Activated CD8-positive, alpha-beta T cell treated with anti-CD3 and anti-CD28 coated beads for 36 hours (primary cell): ENCODE results near the gene CTNNA2. TPM values are rescaled to one million over a fixed set of nuclear protein-coding genes. Genes with fewer than 3 reads are reported as not detected.

Source experiments
- ATAC-seq: fragments of 200-7000 bp; cut with Tn5 transposase; one replicate; pipeline ENCODE4 v1.10.0; 2021; ENCODE audit warnings: mild to moderate bottlenecking, moderate library complexity
- CTCF ChIA-PET: fragments of 350-600 bp; sonication (Branson Sonifier 250); formaldehyde crosslinking; loops from one replicate; lab custom pipeline; 2021; ENCODE audit warnings: antibody characterized with exemption; lab: Charles Lee
- POLR2A ChIA-PET: fragments of 350-600 bp; sonication (Branson Sonifier 250); formaldehyde crosslinking; loops from one replicate; lab custom pipeline; 2021; ENCODE audit warnings: antibody characterized with exemption; lab: Charles Lee
- DNase-seq: peaks from one replicate; pipeline ENCODE4 v3.0.0-alpha.2; 2020
- H3K27ac Mint-ChIP-seq: one replicate; pipeline ENCODE4 v1.8.0; 2021; ENCODE audit warnings: mild to moderate bottlenecking, mixed read lengths
- H3K27me3 Mint-ChIP-seq: one replicate; pipeline ENCODE4 v1.8.0; 2021; ENCODE audit warnings: mixed read lengths
- H3K36me3 Mint-ChIP-seq: one replicate; pipeline ENCODE4 v1.8.0; 2021; ENCODE audit warnings: low read depth, mixed read lengths
- H3K4me1 Mint-ChIP-seq: one replicate; pipeline ENCODE4 v1.8.0; 2021; ENCODE audit warnings: low read depth, mixed read lengths
- H3K4me3 Mint-ChIP-seq: one replicate; pipeline ENCODE4 v1.8.0; 2021; ENCODE audit warnings: mild to moderate bottlenecking, moderate library complexity, mixed read lengths
- H3K9me3 Mint-ChIP-seq: one replicate; pipeline ENCODE4 v1.8.0; 2021; ENCODE audit warnings: mixed read lengths
- CTCF ChIP-seq: fragments of 200-600 bp; IDR thresholded peaks from one replicate; pipeline ENCODE4 v1.8.0; 2022; ENCODE audit warnings: antibody characterized with exemption, mild to moderate bottlenecking
- intact Hi-C: fragments of 100-400 bp; cut with micrococcal nuclease; formaldehyde crosslinking; loops from one replicate; pipeline ENCODE4 v1.10.0; 2022
- total RNA-seq, 2 experiments: library from RNA; stranded (reverse); gene quantifications; one replicate each; pipeline ENCODE4 v1.2.3, GENCODE V29; 2021

The CTNNA2 gene
- total RNA-seq, 2 experiments from 2014 or later, result not detected

- TF ChIP-seq CTCF, result no peak
- Mint-ChIP-seq H3K4me1 (no peaks in the 10 kb centered on the region), H3K27ac (no peak overlapping the region), H3K4me3 (no peak overlapping the region), H3K9me3 (no peaks in the 10 kb centered on the region), H3K36me3 (no peaks in the 10 kb centered on the region), H3K27me3 (no peaks in the 10 kb centered on the region)
- ChIA-PET CTCF (no interaction called here), POLR2A (no interaction called here)
- intact Hi-C loops, result no loop called here
- DNase-seq (no peak), ATAC-seq (no peak)
Observed at GRCh38 chr2:79947751-79948150, 434.9 kb downstream of the CTNNA2 start.

- CTCF ChIA-PET, result no interaction called here
- Mint-ChIP-seq H3K27ac (no peak overlapping the region), H3K4me3 (no peak overlapping the region), H3K9me3 (no peaks in the 10 kb centered on the region), H3K36me3 (no peaks in the 10 kb centered on the region), H3K4me1 (no peaks in the 10 kb centered on the region), H3K27me3 (no peaks in the 10 kb centered on the region)
- DNase-seq (no peak), ATAC-seq (no peak)
- POLR2A ChIA-PET, result no interaction called here
- intact Hi-C loops, result no loop called here
- TF ChIP-seq CTCF, result no peak
Observed at GRCh38 chr2:79950526-79950925, 437.7 kb downstream of the CTNNA2 start.

- Mint-ChIP-seq H3K27ac (no peak overlapping the region), H3K9me3 (no peaks in the 10 kb centered on the region), H3K36me3 (no peaks in the 10 kb centered on the region), H3K4me1 (no peaks in the 10 kb centered on the region), H3K4me3 (no peak overlapping the region), H3K27me3 (no peaks in the 10 kb centered on the region)
- no peak for ATAC-seq
- no peak for TF ChIP-seq CTCF
- ChIA-PET POLR2A (no interaction called here), CTCF (no interaction called here)
- DNase-seq, result no peak
- intact Hi-C loops, result no loop called here
Observed at GRCh38 chr2:79952616-79953015, 439.8 kb downstream of the CTNNA2 start.

- CTCF ChIA-PET, result no interaction called here
- H3K4me1 Mint-ChIP-seq, result no peaks in the 10 kb centered on the region
- H3K27ac Mint-ChIP-seq, result no peak overlapping the region
- H3K4me3 Mint-ChIP-seq, result no peak overlapping the region
- intact Hi-C loops, result no loop called here
- DNase-seq (no peak), ATAC-seq (no peak)
- H3K27me3 Mint-ChIP-seq, result no peaks in the 10 kb centered on the region
- TF ChIP-seq CTCF, result no peak
- H3K36me3 Mint-ChIP-seq, result no peaks in the 10 kb centered on the region
- POLR2A ChIA-PET, result no interaction called here
- H3K9me3 Mint-ChIP-seq, result peaks cover 2% of the 10 kb centered on the region
Observed at GRCh38 chr2:79960035-79960434, 447.2 kb downstream of the CTNNA2 start.

GRCh38 chr2:79960519-79960918 lies 447.7 kb downstream of the CTNNA2 start:
- Mint-ChIP-seq H3K36me3 (no peaks in the 10 kb centered on the region), H3K9me3 (peaks cover 2% of the 10 kb centered on the region), H3K4me1 (no peaks in the 10 kb centered on the region), H3K27ac (no peak overlapping the region), H3K27me3 (no peaks in the 10 kb centered on the region), H3K4me3 (no peak overlapping the region)
- ChIA-PET POLR2A (no interaction called here), CTCF (no interaction called here)
- DNase-seq, result no peak
- intact Hi-C loops, result no loop called here
- no peak for TF ChIP-seq CTCF
- no peak for ATAC-seq
